Endothelial cell of umbilical vein (primary cell): ENCODE data around the gene RUNX2. TPM values are rescaled to one million over a fixed set of nuclear protein-coding genes. Genes with fewer than 3 reads are reported as not detected.

Experiments
- BruUV-seq: library from RNA; stranded (reverse); fragments of 400-500 nt; replicated peaks from 2 replicates; lab custom pipeline; 2021; lab: Mats Ljungman, UMichigan
- CTCF ChIA-PET: fragments of 300-600, 350-600 bp; sonication (Branson Sonifier 250); formaldehyde crosslinking; loops from one replicate; lab custom pipeline; 2021; ENCODE audit warnings: antibody characterized with exemption, inconsistent platforms; lab: Charles Lee
- POLR2A ChIA-PET: fragments of 300-600, 350-600 bp; sonication (Branson Sonifier 250); formaldehyde crosslinking; loops from one replicate; lab custom pipeline; 2021; ENCODE audit warnings: antibody characterized with exemption, inconsistent platforms; lab: Charles Lee
- DNase-seq: peaks from one replicate; pipeline ENCODE4 v3.0.0-alpha.2; 2011; ENCODE audit warnings: low read depth, low spot score
- FAIRE-seq: peaks from 2 replicates; lab custom pipeline; 2011; peaks lifted over from hg19 to GRCh38; lab: Jason Lieb, UNC
- H2AFZ ChIP-seq: 2 replicates; pipeline ENCODE4 v1.6.0; 2012; ENCODE audit warnings: low read depth, low read length, control low read depth, inconsistent platforms
- H3K27ac ChIP-seq: 2 replicates; pipeline ENCODE4 v1.5.1; 2011; ENCODE audit warnings: low read depth, mild to moderate bottlenecking, control low read depth, low read length, moderate library complexity; ENCODE audit not compliant: insufficient read depth
- H3K27me3 ChIP-seq, 2 experiments: 2 replicates each; pipeline versions ENCODE4 v1.6.0 to v1.6.1; 2011; ENCODE audit warnings: low read length in 2 of 2, mixed read lengths in 1 of 2; ENCODE audit not compliant: control insufficient read depth in 2 of 2, insufficient read depth in 2 of 2
- H3K36me3 ChIP-seq, 2 experiments: 2 replicates in 1 of 2; 3 replicates in 1 of 2; pipeline ENCODE4 v1.5.1; 2011; ENCODE audit warnings: low read length in 2 of 2, mild to moderate bottlenecking in 1 of 2, moderate library complexity in 1 of 2; ENCODE audit not compliant: control insufficient read depth in 2 of 2, insufficient read depth in 2 of 2; ENCODE audit errors: extremely low read depth in 1 of 2
- H3K4me1 ChIP-seq: 3 replicates; pipeline ENCODE4 v1.5.1; 2011; ENCODE audit warnings: mild to moderate bottlenecking, low read length; ENCODE audit not compliant: control insufficient read depth, insufficient read depth; ENCODE audit errors: extremely low read depth
- H3K4me2 ChIP-seq: 2 replicates; pipeline ENCODE4 v1.6.1; 2011; ENCODE audit warnings: low read length, control low read depth, mixed read lengths; ENCODE audit not compliant: insufficient read depth
- H3K4me3 ChIP-seq, 3 experiments: fragments of 200-600 bp in 1 of 3; sonication (generic), shearing (Covaris generic) in 1 of 3; replicated peaks in 1 of 3; 2 replicates each; pipeline ENCODE4 v1.5.1; 2011 to 2016; ENCODE audit warnings: control low read depth in 3 of 3, low read length in 3 of 3, mild to moderate bottlenecking in 2 of 3, inconsistent platforms in 1 of 3, low read depth in 1 of 3, moderate library complexity in 1 of 3; ENCODE audit not compliant: insufficient read depth in 1 of 3
- H3K79me2 ChIP-seq: 2 replicates; pipeline ENCODE4 v1.6.0; 2012; ENCODE audit warnings: low read length, inconsistent platforms; ENCODE audit not compliant: control insufficient read depth, insufficient read depth
- H3K9ac ChIP-seq: replicated peaks from 2 replicates; pipeline ENCODE3; 2011; ENCODE audit warnings: low read length, control low read depth; ENCODE audit not compliant: insufficient read depth; ENCODE audit errors: extremely low read depth
- H3K9me1 ChIP-seq: replicated peaks from 3 replicates; pipeline ENCODE4 v1.6.0; 2011; ENCODE audit warnings: mild to moderate bottlenecking, low read length; ENCODE audit not compliant: control insufficient read depth, insufficient read depth; ENCODE audit errors: extremely low read depth
- H3K9me3 ChIP-seq: replicated peaks from 2 replicates; pipeline ENCODE4 v1.5.1; 2012; ENCODE audit warnings: low read length, inconsistent platforms; ENCODE audit not compliant: control insufficient read depth, insufficient read depth
- H4K20me1 ChIP-seq: replicated peaks from 2 replicates; pipeline ENCODE3; 2011; ENCODE audit warnings: mild to moderate bottlenecking, low read length; ENCODE audit not compliant: control insufficient read depth, insufficient read depth; ENCODE audit errors: extremely low read depth
- CTCF ChIP-seq, 2 donors: IDR thresholded peaks; 1 replicate in 1 of 2; 2 replicates in 1 of 2; pipeline ENCODE4 v1.5.1; 2011; ENCODE audit warnings: low read length in 2 of 2, mild to moderate bottlenecking in 2 of 2, moderate library complexity in 2 of 2, control low read depth in 1 of 2, inconsistent platforms in 1 of 2, low read depth in 1 of 2; ENCODE audit not compliant: insufficient read depth in 1 of 2; ENCODE audit errors: extremely low read depth in 1 of 2
- EZH2 ChIP-seq: IDR thresholded peaks from 2 replicates; pipeline ENCODE4 v1.6.1; 2012; ENCODE audit warnings: borderline replicate concordance, low read depth, mild to moderate bottlenecking, moderate library complexity, low read length, inconsistent platforms; ENCODE audit not compliant: severe bottlenecking
- FOS ChIP-seq: IDR thresholded peaks from 2 replicates; pipeline ENCODE4 v1.6.1; 2011; ENCODE audit warnings: mild to moderate bottlenecking, low read length, moderate library complexity, borderline replicate concordance; ENCODE audit not compliant: insufficient read depth
- GATA2 ChIP-seq: IDR thresholded peaks from 2 replicates; pipeline ENCODE4 v1.7.0; 2011; ENCODE audit warnings: low read depth, mild to moderate bottlenecking, moderate library complexity, mixed read lengths, low read length; ENCODE audit not compliant: insufficient read length, insufficient read depth
- JUN ChIP-seq: IDR thresholded peaks from 2 replicates; pipeline ENCODE4 v1.6.1; 2011; ENCODE audit warnings: borderline replicate concordance, low read depth; ENCODE audit not compliant: insufficient read length, insufficient read depth
- MAX ChIP-seq: IDR thresholded peaks from 2 replicates; pipeline ENCODE4 v1.6.1; 2011; ENCODE audit not compliant: insufficient read depth, insufficient read length
- MYC ChIP-seq: IDR thresholded peaks from one replicate; pipeline ENCODE4 v1.6.1; 2011; ENCODE audit warnings: mild to moderate bottlenecking, low read depth, low read length
- POLR2A ChIP-seq: IDR thresholded peaks from 2 replicates; pipeline ENCODE4 v1.6.1; 2012; ENCODE audit warnings: low read depth, mild to moderate bottlenecking, control low read depth, low read length
- POLR2AphosphoS5 ChIP-seq: IDR thresholded peaks from 2 replicates; pipeline ENCODE4 v1.6.1; 2012; ENCODE audit warnings: low read depth, mild to moderate bottlenecking, control low read depth, low read length, moderate library complexity; ENCODE audit not compliant: insufficient read depth
- dilution Hi-C: fragments of 300-500 bp; cut with MboI; formaldehyde crosslinking; loops from one replicate; pipeline ENCODE4 v1.15.0; 2019; ENCODE audit warnings: low sequenced_read_pairs; ENCODE audit not compliant: extremely low pct_ligation_motif_present
- intact Hi-C: fragments of 100-400 bp; cut with micrococcal nuclease; formaldehyde crosslinking; loops from one replicate; pipeline ENCODE4 v1.10.0; 2022
- polyA plus RNA-seq, 4 experiments: library from polyadenylated mRNA; depleted of rRNA in 3 of 4; stranded (reverse) in 3 of 4; unstranded in 1 of 4; fragments of >200 nt; gene quantifications; 2 replicates each; pipeline versions ENCODE4 v1.2.1 to v1.2.3, GENCODE V29; 2011 to 2012; ENCODE audit warnings: missing spikeins in 1 of 4
- total RNA-seq: library from RNA; stranded (reverse); gene quantifications from 2 replicates; pipeline ENCODE4 v1.2.3, GENCODE V29; 2021

Gene RUNX2
- total and polyA plus RNA-seq, 2 donors (not counting 3 experiments of a cell fraction or from before 2014, with no cell fraction given), result 0.06 TPM; not detected in 1

GRCh38 chr6:45416700-45417099, 88.6 kb downstream of the RUNX2 start:
- ChIA-PET POLR2A (no interaction called here), CTCF (interaction anchor here (1.1 to 4.9 kb wide), 3 partner anchors 298 to 763 kb away, joined by 3 to 38 read pairs (median 7); no protein-coding TSS in a partner anchor)
- intact Hi-C loops (loop anchor here (5.0 kb wide), 1 partner anchor 939 kb away; no protein-coding TSS in a partner anchor), dilution Hi-C loops (no loop called here)
- H3K4me3 ChIP-seq, result no peak overlapping the region
- TF ChIP-seq CTCF (IDR thresholded peaks at IDR 0.05; ENCODE audit: extremely low read depth in 1 of 2, insufficient read depth in 1 of 2, low read depth in 1 of 2, low read length in 2 of 2), result no peak
- no peak for TF ChIP-seq MYC
- H4K20me1 ChIP-seq, result no peaks in the 10 kb centered on the region
- FAIRE-seq, result no peak
- no peaks in the 10 kb centered on the region for H3K36me3 ChIP-seq
- H3K27ac ChIP-seq, result no peak overlapping the region
- no TSS peak for BruUV-seq
- no peaks in the 10 kb centered on the region for H3K9me1 ChIP-seq
- no peaks in the 10 kb centered on the region for H3K9me3 ChIP-seq
- no peaks in the 10 kb centered on the region for H3K79me2 ChIP-seq
- DNase-seq, result no peak
- peaks cover 56 to 78% of the 10 kb centered on the region in 2 experiments for H3K27me3 ChIP-seq
- H2AFZ ChIP-seq, result no peak overlapping the region
- peaks cover 6% of the 10 kb centered on the region for H3K4me1 ChIP-seq
- no peak overlapping the region for H3K4me2 ChIP-seq
- no peak overlapping the region for H3K9ac ChIP-seq

GRCh38 chr6:45417436-45417835, 89.3 kb downstream of the RUNX2 start:
- H3K4me2 ChIP-seq, result no peak overlapping the region
- peaks cover 9% of the 10 kb centered on the region for H3K4me1 ChIP-seq
- dilution Hi-C loops (no loop called here), intact Hi-C loops (loop anchor here (5.0 kb wide), 1 partner anchor 940 kb away; no protein-coding TSS in a partner anchor)
- FAIRE-seq (no peak), DNase-seq (no peak)
- H3K4me3 ChIP-seq, result no peak overlapping the region
- H3K9me3 ChIP-seq, result no peaks in the 10 kb centered on the region
- H4K20me1 ChIP-seq, result no peaks in the 10 kb centered on the region
- H3K9me1 ChIP-seq, result no peaks in the 10 kb centered on the region
- H3K36me3 ChIP-seq, result no peaks in the 10 kb centered on the region
- H2AFZ ChIP-seq, result no peak overlapping the region
- no peak overlapping the region for H3K9ac ChIP-seq
- BruUV-seq, result no TSS peak
- H3K79me2 ChIP-seq, result no peaks in the 10 kb centered on the region
- ChIA-PET CTCF (interaction anchor here (1.1 to 4.9 kb wide), 3 partner anchors 297 to 763 kb away, joined by 3 to 38 read pairs (median 7); no protein-coding TSS in a partner anchor), POLR2A (no interaction called here)
- no peak overlapping the region for H3K27ac ChIP-seq
- H3K27me3 ChIP-seq, result peaks cover 57 to 83% of the 10 kb centered on the region in 2 experiments
- TF ChIP-seq GATA2 (no peak), MAX (no peak), CTCF (IDR thresholded peaks at IDR 0.05; ENCODE audit: extremely low read depth in 1 of 2, insufficient read depth in 1 of 2, low read depth in 1 of 2, low read length in 2 of 2) (no peak), EZH2 (no peak), POLR2A (no peak), POLR2AphosphoS5 (no peak), FOS (no peak), JUN (no peak), MYC (no peak)
